Muscle layer of colon (tissue), 2 donors: Measurements from ENCODE around the gene PTGER1.

ENCODE experiments used
- H3K27ac ChIP-seq: one replicate; pipeline ENCODE4 v1.7.0; 2013; ENCODE audit warnings: low read depth, mild to moderate bottlenecking, low read length, moderate library complexity
- H3K27me3 ChIP-seq, 2 donors: one replicate each; pipeline ENCODE4 v1.7.0; 2013; ENCODE audit warnings: low read length in 2 of 2, mild to moderate bottlenecking in 2 of 2; ENCODE audit not compliant: insufficient read depth in 2 of 2, control insufficient read depth in 1 of 2
- H3K36me3 ChIP-seq: one replicate; pipeline ENCODE4 v1.7.0; 2013; ENCODE audit warnings: mild to moderate bottlenecking, low read length; ENCODE audit not compliant: insufficient read depth
- H3K4me1 ChIP-seq: one replicate; pipeline ENCODE4 v1.7.0; 2013; ENCODE audit warnings: mild to moderate bottlenecking, low read length; ENCODE audit not compliant: insufficient read depth
- H3K4me3 ChIP-seq, 2 donors: one replicate each; pipeline ENCODE4 v1.7.0; 2013; ENCODE audit warnings: low read length in 2 of 2, low read depth in 1 of 2, mild to moderate bottlenecking in 1 of 2, moderate library complexity in 1 of 2
- H3K9ac ChIP-seq: one replicate; pipeline ENCODE4 v1.7.0; 2013; ENCODE audit warnings: low read length
- H3K9me3 ChIP-seq: one replicate; pipeline ENCODE4 v1.7.0; 2013; ENCODE audit warnings: mild to moderate bottlenecking, low read length
- donor health status: abdominal sarcoma.
- donor health status: Adenocarcinoma of cecum.

PTGER1 gene

GRCh38 chr19:14433554-14434501 lies 41.3 kb downstream of the PTGER1 start:
- Histone ChIP-seq H3K27ac (peak overlapping the region; percentile 81), H3K9me3 (no peaks in the 10 kb centered on the region), H3K27me3 (no peaks in the 10 kb centered on the region), H3K36me3 (no peaks in the 10 kb centered on the region), H3K9ac (peak overlapping the region; percentile 57), H3K4me1 (peaks cover 18% of the 10 kb centered on the region), H3K4me3 (peak overlapping the region; percentile 64 to 85)

- peak within 1 kb of the TSS; percentile 57 for H3K9ac ChIP-seq
- no peaks in the 10 kb centered on the region for H3K9me3 ChIP-seq
- no peaks in the 10 kb centered on the region for H3K36me3 ChIP-seq
- H3K27me3 ChIP-seq: no peaks in the 10 kb centered on the region
- H3K4me3 ChIP-seq: peak within 1 kb of the TSS; percentile 67 to 85
- peak within 1 kb of the TSS; percentile 81 for H3K27ac ChIP-seq
- H3K4me1 ChIP-seq: peaks cover 18% of the 10 kb centered on the region
Observed at GRCh38 chr19:14432791-14433553, 42.2 kb downstream of the PTGER1 start, which contains the start of gene PKN1. Gene PKN1, plus strand, starts transcription at chr19:14433306. Its CDS starts 216 bp downstream, at chr19:14433522.

GRCh38 chr19:14430712-14431111 lies 44.4 kb downstream of the PTGER1 start:
- Histone ChIP-seq H3K27me3 (no peaks in the 10 kb centered on the region), H3K27ac (no peak overlapping the region), H3K36me3 (no peaks in the 10 kb centered on the region)

GRCh38 chr19:14428882-14429416 lies 46.2 kb downstream of the PTGER1 start:
- no peaks in the 10 kb centered on the region for H3K9me3 ChIP-seq
- no peak overlapping the region for H3K4me3 ChIP-seq
- no peaks in the 10 kb centered on the region for H3K36me3 ChIP-seq
- no peaks in the 10 kb centered on the region for H3K27me3 ChIP-seq
- no peak overlapping the region for H3K27ac ChIP-seq
- H3K4me1 ChIP-seq: peaks cover under 1% of the 10 kb centered on the region
- H3K9ac ChIP-seq: no peak overlapping the region

More at GRCh38 chr19:14430712-14431111, 44.4 kb downstream of the PTGER1 start:
- H3K9me3 ChIP-seq: no peaks in the 10 kb centered on the region
- no peak overlapping the region for H3K4me3 ChIP-seq
- no peak overlapping the region for H3K9ac ChIP-seq
- peaks cover 18% of the 10 kb centered on the region for H3K4me1 ChIP-seq

- no peak overlapping the region for H3K4me3 ChIP-seq
- H3K36me3 ChIP-seq: no peaks in the 10 kb centered on the region
- H3K27me3 ChIP-seq: no peaks in the 10 kb centered on the region
- no peaks in the 10 kb centered on the region for H3K4me1 ChIP-seq
- no peaks in the 10 kb centered on the region for H3K9me3 ChIP-seq
- no peak overlapping the region for H3K27ac ChIP-seq
- H3K9ac ChIP-seq: no peak overlapping the region
Observed at GRCh38 chr19:14427461-14427860, 47.7 kb downstream of the PTGER1 start.

GRCh38 chr19:14425696-14426138 lies 49.4 kb downstream of the PTGER1 start:
- H3K4me3 ChIP-seq: no peak overlapping the region
- H3K4me1 ChIP-seq: no peaks in the 10 kb centered on the region
- H3K27ac ChIP-seq: no peak overlapping the region
- H3K36me3 ChIP-seq: no peaks in the 10 kb centered on the region
- no peak overlapping the region for H3K9ac ChIP-seq
- H3K27me3 ChIP-seq: no peaks in the 10 kb centered on the region
- no peaks in the 10 kb centered on the region for H3K9me3 ChIP-seq
